GM12873 (cell line): ENCODE results near the gene EPHA1.

Experiments used
- CTCF ChIP-seq: IDR thresholded peaks from 2 replicates; pipeline ENCODE4 v1.5.1; 2012; ENCODE audit warnings: low read depth, mild to moderate bottlenecking, moderate library complexity, low read length, control low read depth; ENCODE audit not compliant: insufficient read depth; ENCODE audit errors: missing control alignments

EPHA1 gene

GRCh38 chr7:143443153-143443552 is 34.5 kb upstream of the EPHA1 start, which contains the start of gene TAS2R60:
Gene TAS2R60 (plus strand): TSS chr7:143443453. CDS start chr7:143443453, 0 bp downstream.
- TF ChIP-seq CTCF = no peak

GRCh38 chr7:143439866-143440265 is 31.2 kb upstream of the EPHA1 start:
- TF ChIP-seq CTCF = no peak

GRCh38 chr7:143437578-143437977 is 28.9 kb upstream of the EPHA1 start:
- TF ChIP-seq CTCF = no peak

- TF ChIP-seq CTCF = no peak
These were observed 27.8 kb upstream of the EPHA1 start for GRCh38 chr7:143436325-143436946.

- no peak for TF ChIP-seq CTCF
These were observed 26.6 kb upstream of the EPHA1 start for GRCh38 chr7:143435266-143435665.

GRCh38 chr7:143434660-143435059 is 26.0 kb upstream of the EPHA1 start:
- TF ChIP-seq CTCF = no peak

GRCh38 chr7:143433759-143434158 is 25.1 kb upstream of the EPHA1 start:
- no peak for TF ChIP-seq CTCF

- no peak for TF ChIP-seq CTCF
These were observed 22.5 kb upstream of the EPHA1 start for GRCh38 chr7:143431109-143431508.
